GM23338 (cell line): ENCODE data around the gene KBTBD12. TPM values are rescaled to one million over a fixed set of nuclear protein-coding genes. Genes with fewer than 3 reads are reported as not detected.

Experiments
- ATAC-seq: fragments of 200-7000 bp; cut with Tn5 transposase; 3 replicates; pipeline ENCODE4 v1.9.1; 2020
- DNase-seq: peaks from one replicate; pipeline ENCODE4 v3.0.0-alpha.2; 2015; ENCODE audit warnings: low spot score
- H2AFZ ChIP-seq: fragments of 200-600 bp; sonication (generic); 2 replicates; pipeline ENCODE4 v1.8.0; 2016; ENCODE audit warnings: antibody characterized with exemption, mild to moderate bottlenecking, moderate library complexity
- H3F3A ChIP-seq: fragments of 200-600 bp; sonication (generic); replicated peaks from 2 replicates; pipeline ENCODE4 v1.8.0; 2017; ENCODE audit warnings: antibody characterized with exemption, mixed run types, low read depth
- H3K27ac ChIP-seq: fragments of 200-600 bp; sonication (generic); 2 replicates; pipeline ENCODE4 v1.6.1; 2016; ENCODE audit warnings: low read depth
- H3K27me3 ChIP-seq: fragments of 200-600 bp; sonication (generic); 2 replicates; pipeline ENCODE4 v1.8.0; 2016; ENCODE audit warnings: mild to moderate bottlenecking, mixed run types, moderate library complexity; ENCODE audit not compliant: insufficient read depth
- H3K36me3 ChIP-seq: fragments of 200-600 bp; sonication (generic); 2 replicates; pipeline ENCODE4 v1.8.0; 2016; ENCODE audit warnings: mild to moderate bottlenecking; ENCODE audit not compliant: insufficient read depth
- H3K4me1 ChIP-seq: fragments of 200-600 bp; sonication (generic); 2 replicates; pipeline ENCODE4 v1.8.0; 2016; ENCODE audit warnings: mild to moderate bottlenecking, moderate library complexity; ENCODE audit not compliant: insufficient read depth
- H3K4me2 ChIP-seq: fragments of 200-600 bp; sonication (generic); 2 replicates; pipeline ENCODE4 v1.7.1; 2017; ENCODE audit warnings: mixed run types
- H3K4me3 ChIP-seq: fragments of 200-600 bp; sonication (generic); 2 replicates; pipeline ENCODE4 v1.6.1; 2016; ENCODE audit warnings: mixed run types
- H3K79me2 ChIP-seq: fragments of 200-600 bp; sonication (generic); replicated peaks from 2 replicates; pipeline ENCODE4 v1.8.0; 2017; ENCODE audit warnings: mild to moderate bottlenecking; ENCODE audit not compliant: insufficient read depth
- H3K9me2 ChIP-seq: fragments of 200-600 bp; sonication (generic); 2 replicates; pipeline ENCODE4 v1.8.0; 2017; ENCODE audit not compliant: insufficient read depth
- H4K20me1 ChIP-seq: fragments of 200-600 bp; sonication (generic); replicated peaks from 2 replicates; pipeline ENCODE4 v1.8.0; 2017; ENCODE audit warnings: mild to moderate bottlenecking; ENCODE audit not compliant: insufficient read depth
- H3K27ac Mint-ChIP-seq: 2 replicates; pipeline ENCODE4 v1.8.0; 2020; ENCODE audit warnings: inconsistent platforms, mild to moderate bottlenecking, moderate library complexity, mixed read lengths
- H3K27me3 Mint-ChIP-seq: 3 replicates; pipeline ENCODE4 v1.8.0; 2022; ENCODE audit warnings: low read depth, mild to moderate bottlenecking, moderate library complexity, mixed read lengths, inconsistent platforms; ENCODE audit not compliant: insufficient read depth, poor library complexity
- H3K36me3 Mint-ChIP-seq: 3 replicates; pipeline ENCODE4 v1.8.0; 2021; ENCODE audit warnings: low read depth, mild to moderate bottlenecking, inconsistent platforms, moderate library complexity, mixed read lengths
- H3K4me1 Mint-ChIP-seq: 3 replicates; pipeline ENCODE4 v1.8.0; 2020; ENCODE audit warnings: mild to moderate bottlenecking, inconsistent platforms, mixed read lengths
- H3K4me3 Mint-ChIP-seq: 3 replicates; pipeline ENCODE4 v1.8.0; 2021; ENCODE audit warnings: moderate library complexity, mild to moderate bottlenecking, inconsistent platforms, mixed read lengths
- H3K9me3 Mint-ChIP-seq: 3 replicates; pipeline ENCODE4 v1.8.0; 2020; ENCODE audit warnings: moderate library complexity, mild to moderate bottlenecking, inconsistent platforms, mixed read lengths
- CREB1 ChIP-seq: fragments of 250-450 bp; sonication (Bioruptor Pico); IDR thresholded peaks from 2 replicates; pipeline ENCODE4 v1.5.0; 2020; ENCODE audit warnings: low read depth, mild to moderate bottlenecking, moderate library complexity
- CTCF ChIP-seq, 2 experiments: fragments of 200-600 bp in 1 of 2; sonication (generic) in 1 of 2; conservative IDR thresholded peaks; 2 replicates each; pipeline versions ENCODE4 v1.5.1 to v1.6.1; 2016 to 2017; ENCODE audit warnings: antibody characterized with exemption in 2 of 2, low read depth in 2 of 2, mild to moderate bottlenecking in 2 of 2, moderate library complexity in 1 of 2
- ETS1 ChIP-seq: IDR thresholded peaks from 2 replicates; pipeline ENCODE4 v1.6.1; 2016; ENCODE audit warnings: antibody characterized with exemption
- EZH2phosphoT487 ChIP-seq: fragments of 200-600 bp; sonication (generic); IDR thresholded peaks from one replicate; pipeline ENCODE4 v1.8.1; 2018; ENCODE audit warnings: antibody characterized with exemption; ENCODE audit not compliant: unreplicated experiment
- JUNB ChIP-seq: IDR thresholded peaks from one replicate; pipeline ENCODE4 v1.6.1; 2016; ENCODE audit warnings: antibody characterized with exemption; ENCODE audit not compliant: unreplicated experiment
- NANOG ChIP-seq: IDR thresholded peaks from 2 replicates; pipeline ENCODE4 v1.6.1; 2016; ENCODE audit warnings: antibody characterized with exemption, borderline replicate concordance
- POLR2AphosphoS5 ChIP-seq: IDR thresholded peaks from 2 replicates; pipeline ENCODE4 v1.6.1; 2016; ENCODE audit warnings: antibody characterized with exemption, low read depth
- REST ChIP-seq: IDR thresholded peaks from one replicate; pipeline ENCODE4 v1.6.1; 2018; ENCODE audit warnings: antibody characterized with exemption; ENCODE audit not compliant: unreplicated experiment
- STAT1 ChIP-seq: IDR thresholded peaks from one replicate; pipeline ENCODE4 v1.6.1; 2016; ENCODE audit warnings: antibody characterized with exemption; ENCODE audit not compliant: unreplicated experiment
- ZNF114 ChIP-seq: fragments of 250-450 bp; sonication (Bioruptor Pico); IDR thresholded peaks from 2 replicates; pipeline ENCODE4 v1.5.0; 2020; ENCODE audit warnings: mild to moderate bottlenecking, moderate library complexity
- ZNF331 ChIP-seq: fragments of 250-450 bp; sonication (Bioruptor Pico); IDR thresholded peaks from 2 replicates; pipeline ENCODE4 v1.5.0; 2020; ENCODE audit warnings: low read depth, mild to moderate bottlenecking, moderate library complexity
- ZNF462 ChIP-seq: fragments of 250-450 bp; sonication (Bioruptor Pico); IDR thresholded peaks from 2 replicates; pipeline ENCODE4 v1.5.0; 2020; ENCODE audit warnings: mild to moderate bottlenecking, moderate library complexity
- polyA plus RNA-seq: library from polyadenylated mRNA; unstranded; fragments of >200 nt; fragmentation: Nextera tagmentation; extraction: Ambion mirVana; gene quantifications from 2 replicates; pipeline ENCODE4 v1.2.1, GENCODE V29; 2016
- total RNA-seq: library from RNA; depleted of rRNA; stranded (reverse); fragments of >200 nt; shearing (Covaris generic); gene quantifications from 2 replicates; pipeline ENCODE4 v1.2.3, GENCODE V29; 2014

KBTBD12 gene
- total and polyA plus RNA-seq, 2 experiments from 2014 or later, result 0.53 to 0.69 TPM

GRCh38 chr3:127899766-127900165, 15.3 kb upstream of the KBTBD12 start (continued):
- TF ChIP-seq ETS1 (no peak), ZNF331 (no peak), CREB1 (CRISPR knock-in tag) (no peak)

- no peaks in the 10 kb centered on the region for H3K9me3 Mint-ChIP-seq
- Histone ChIP-seq H3K4me3 (no peak overlapping the region), H3K79me2 (no peaks in the 10 kb centered on the region), H3F3A (no peaks in the 10 kb centered on the region), H4K20me1 (no peaks in the 10 kb centered on the region), H3K4me1 (no peaks in the 10 kb centered on the region), H3K9me2 (no peaks in the 10 kb centered on the region), H2AFZ (no peak overlapping the region), H3K36me3 (no peaks in the 10 kb centered on the region), H3K27me3 (no peaks in the 10 kb centered on the region), H3K27ac (no peak overlapping the region), H3K4me2 (no peak overlapping the region)
- ATAC-seq (no peak), DNase-seq (no peak)
- no peaks in the 10 kb centered on the region for H3K36me3 Mint-ChIP-seq
- H3K4me3 Mint-ChIP-seq, result no peak overlapping the region
- no peaks in the 10 kb centered on the region for H3K27me3 Mint-ChIP-seq
- no peak overlapping the region for H3K27ac Mint-ChIP-seq
- no peaks in the 10 kb centered on the region for H3K4me1 Mint-ChIP-seq
- TF ChIP-seq JUNB, result no peak
- no peak for TF ChIP-seq EZH2phosphoT487
- TF ChIP-seq REST, result no peak
- TF ChIP-seq CREB1 (CRISPR knock-in tag), result no peak
- TF ChIP-seq STAT1, result no peak
- no peak for TF ChIP-seq ZNF114 (CRISPR knock-in tag)
- TF ChIP-seq CTCF (conservative IDR thresholded peaks at IDR 0.05; ENCODE audit: low read depth in 2 of 2), result no peak
- no peak for TF ChIP-seq NANOG
- TF ChIP-seq ZNF462 (CRISPR knock-in tag), result no peak
- no peak for TF ChIP-seq ETS1
- TF ChIP-seq ZNF331, result no peak
- TF ChIP-seq POLR2AphosphoS5, result no peak
These were observed 14.5 kb upstream of the KBTBD12 start for GRCh38 chr3:127900536-127900935.
